GM12878 (cell line): Measurements from ENCODE around the gene CTBP1. TPM values are rescaled to one million over a fixed set of nuclear protein-coding genes. Genes with fewer than 3 reads are reported as not detected.

Source experiments
- ATAC-seq: fragments of 200-7000 bp; cut with Tn5 transposase; 3 replicates; pipeline ENCODE4 v1.9.1; 2020; ENCODE audit warnings: mild to moderate bottlenecking, moderate library complexity
- BruUV-seq: library from RNA; stranded (reverse); fragments of 400-500 nt; replicated peaks from 2 replicates; lab custom pipeline; 2021; lab: Mats Ljungman, UMichigan
- CTCF ChIA-PET: fragments of 300-600 bp; sonication (Branson Sonifier 250); formaldehyde crosslinking; extraction: SDS; loops from one replicate; lab custom pipeline; 2021; ENCODE audit warnings: inconsistent platforms; lab: Yijun Ruan, JAX
- POLR2A ChIA-PET: fragments of 350-600 bp; formaldehyde crosslinking; extraction: SDS; loops from one replicate; lab custom pipeline; 2021; ENCODE audit warnings: inconsistent platforms; lab: Charles Lee
- RAD21 ChIA-PET: fragments of 300-600 bp; sonication (Branson Sonifier 250); formaldehyde crosslinking; loops from one replicate; lab custom pipeline; 2023; ENCODE audit warnings: antibody characterized with exemption; ENCODE audit not compliant: unreplicated experiment; lab: Charles Lee
- SMC1A ChIA-PET: fragments of 300-600 bp; sonication (Branson Sonifier 250); formaldehyde crosslinking; loops from one replicate; lab custom pipeline; 2023; ENCODE audit not compliant: unreplicated experiment, uncharacterized antibody; lab: Charles Lee
- DNase-seq: peaks from one replicate; pipeline ENCODE4 v3.0.0-alpha.2; 2011; ENCODE audit warnings: low read depth, low spot score
- FAIRE-seq: peaks from 3 replicates; lab custom pipeline; 2011; peaks lifted over from hg19 to GRCh38; lab: Jason Lieb, UNC
- H2AFZ ChIP-seq: 2 replicates; pipeline ENCODE4 v1.6.0; 2011; ENCODE audit warnings: low read depth, low read length, control low read depth; ENCODE audit not compliant: control insufficient read depth
- H3K27ac ChIP-seq: 2 replicates; pipeline ENCODE4 v1.5.1; 2011; ENCODE audit warnings: control low read depth; ENCODE audit not compliant: control insufficient read depth, insufficient read depth
- H3K27me3 ChIP-seq, 2 experiments: replicated peaks in 1 of 2; 2 replicates each; pipeline versions ENCODE4 v1.6.0 to v1.6.1; 2011; ENCODE audit warnings: low read length in 1 of 2; ENCODE audit not compliant: control insufficient read depth in 2 of 2, insufficient read depth in 2 of 2
- H3K36me3 ChIP-seq, 2 experiments: 2 replicates each; pipeline ENCODE4 v1.5.1; 2011; ENCODE audit warnings: low read length in 1 of 2; ENCODE audit not compliant: control insufficient read depth in 2 of 2, insufficient read depth in 2 of 2
- H3K4me1 ChIP-seq: 2 replicates; pipeline ENCODE4 v1.6.1; 2011; ENCODE audit warnings: mild to moderate bottlenecking, low read length, moderate library complexity, mixed read lengths; ENCODE audit not compliant: control insufficient read depth, insufficient read depth
- H3K4me2 ChIP-seq: 2 replicates; pipeline ENCODE4 v1.6.0; 2011; ENCODE audit warnings: control low read depth; ENCODE audit not compliant: control insufficient read depth, insufficient read depth
- H3K4me3 ChIP-seq: fragments of 200-600 bp; sonication (generic); 2 replicates; pipeline ENCODE4 v1.5.1; 2016
- H3K79me2 ChIP-seq: 2 replicates; pipeline ENCODE4 v1.6.0; 2011; ENCODE audit warnings: low read length; ENCODE audit not compliant: control insufficient read depth, insufficient read depth
- H3K9ac ChIP-seq: 2 replicates; pipeline ENCODE4 v1.8.0; 2011; ENCODE audit warnings: low read length, control low read depth, mixed read lengths; ENCODE audit not compliant: control insufficient read depth, insufficient read depth
- H3K9me3 ChIP-seq: replicated peaks from 3 replicates; pipeline ENCODE4 v1.5.1; 2011; ENCODE audit warnings: mild to moderate bottlenecking, low read length; ENCODE audit not compliant: control insufficient read depth, insufficient read depth
- H4K20me1 ChIP-seq: 2 replicates; pipeline ENCODE4 v1.6.0; 2011; ENCODE audit not compliant: control insufficient read depth, insufficient read depth
- CEBPZ ChIP-seq: fragments of 150-350 bp; IDR thresholded peaks from 2 replicates; pipeline ENCODE4 v1.6.1; 2016; ENCODE audit warnings: low read depth, low read length
- PML ChIP-seq: IDR thresholded peaks from 2 replicates; pipeline ENCODE4 v1.6.1; 2012; ENCODE audit warnings: low read length, inconsistent platforms
- POLR2A ChIP-seq: IDR thresholded peaks from 2 replicates; pipeline ENCODE4 v1.6.1; 2011; ENCODE audit warnings: low read depth, mild to moderate bottlenecking, low read length
- POLR2AphosphoS2 ChIP-seq: IDR thresholded peaks from 2 replicates; pipeline ENCODE4 v1.6.1; 2011; ENCODE audit warnings: low read depth, mild to moderate bottlenecking, low read length, improper control_type of control experiment, moderate library complexity
- WGBS: methylation state at CpG from one replicate; pipeline ENCODE4 v1.1.6; 2016; ENCODE audit warnings: low lambda C conversion rate; ENCODE audit not compliant: insufficient replicate concordance, insufficient coverage; ENCODE audit errors: missing lambda C conversion rate; 5-methylcytosine and 5-hydroxymethylcytosine counted together
- in situ Hi-C: fragments of 300-500 bp; cut with MboI; formaldehyde crosslinking; loops from 9 replicates; pipeline ENCODE4 v1.14.3; 2018; ENCODE audit warnings: mixed read lengths
- intact Hi-C: fragments of 100-400 bp; cut with micrococcal nuclease; formaldehyde crosslinking; loops from one replicate; pipeline ENCODE4 v1.14.2; 2022; ENCODE audit not compliant: unreplicated experiment
- polyA plus RNA-seq, 11 experiments: library from polyadenylated mRNA; depleted of rRNA in 4 of 11; unstranded in 6 of 11; stranded (reverse) in 5 of 11; fragments of >200 nt; fragmentation: Nextera tagmentation in 4 of 11; fragmentation: Illumina TruSeq in 1 of 11; extraction: Ambion mirVana in 4 of 11; extraction: Trizol in 1 of 11; gene quantifications; 1 replicate in 1 of 11; 2 replicates in 10 of 11; pipeline versions ENCODE4 v1.2.1 to v1.2.3, GENCODE V29; 2011 to 2016; ENCODE audit warnings: inconsistent platforms in 2 of 11, missing spikeins in 2 of 11, low read depth in 1 of 11
- total RNA-seq, 4 experiments: library from RNA; depleted of rRNA in 3 of 4; stranded (reverse); fragments of >200 nt in 3 of 4; fragmentation: Illumina TruSeq in 1 of 4; extraction: Trizol in 1 of 4; gene quantifications; 2 replicates each; pipeline versions ENCODE4 v1.2.1 to v1.2.3, GENCODE V29; 2013 to 2021

The CTBP1 gene
- total and polyA plus RNA-seq, 10 of the 15 experiments (the other 5 are each of a cell fraction or from before 2014, with no cell fraction given) = 7.4 to 182 (median 63.1) TPM

GRCh38 chr4:1225272-1226143 is 23.4 kb downstream of the CTBP1 start:
- ChIA-PET SMC1A (no interaction called here), CTCF (no interaction called here), POLR2A (no interaction called here), RAD21 (no interaction called here)
- Histone ChIP-seq H3K79me2 (no peaks in the 10 kb centered on the region), H2AFZ (no peak overlapping the region), H3K4me3 (no peak overlapping the region), H3K9ac (no peak overlapping the region), H3K4me2 (no peak overlapping the region), H3K4me1 (peaks cover 2% of the 10 kb centered on the region; the same call in 1 of the 2 replicates), H4K20me1 (no peaks in the 10 kb centered on the region), H3K27ac (no peak overlapping the region), H3K9me3 (no peaks in the 10 kb centered on the region; the same call in 2 of the 3 replicates), H3K27me3 (no peaks in the 10 kb centered on the region), H3K36me3 (peaks cover 14 to 53% of the 10 kb centered on the region in 2 experiments)
- WGBS = 98% methylated on average over 57 of the region's 67 CpGs
- TF ChIP-seq PML = no peak
- in situ Hi-C loops (no loop called here), intact Hi-C loops (no loop called here)
- FAIRE-seq (no peak), ATAC-seq (no peak), DNase-seq (no peak)
- no TSS peak for BruUV-seq

GRCh38 chr4:1223841-1224809 is 24.8 kb downstream of the CTBP1 start:
- WGBS = 97% methylated on average over 40 of the region's 40 CpGs
- ChIA-PET RAD21 (no interaction called here), POLR2A (no interaction called here), CTCF (no interaction called here), SMC1A (no interaction called here)
- no peak for ATAC-seq
- H3K27ac ChIP-seq = no peak overlapping the region
- H3K27me3 ChIP-seq = no peaks in the 10 kb centered on the region
- H3K79me2 ChIP-seq = no peaks in the 10 kb centered on the region
- FAIRE-seq = peak; percentile 13
- H3K9ac ChIP-seq = no peak overlapping the region
- peaks cover 11% of the 10 kb centered on the region for H3K4me1 ChIP-seq
- TSS peak; percentile 51 for BruUV-seq
- no peaks in the 10 kb centered on the region for H4K20me1 ChIP-seq
- no peak overlapping the region for H2AFZ ChIP-seq
- in situ Hi-C loops = no loop called here
- intact Hi-C loops = no loop called here
- no peaks in the 10 kb centered on the region; the same call in 2 of the 3 replicates for H3K9me3 ChIP-seq
- no peak overlapping the region for H3K4me3 ChIP-seq
- H3K4me2 ChIP-seq = no peak overlapping the region
- no peak for DNase-seq
- TF ChIP-seq CEBPZ (no peak), POLR2A (peak; percentile 67; the same call in 1 of the 2 replicates), POLR2AphosphoS2 (0 out of 2 replicates have a peak, but pooled peaks have one; percentile 27)
- TF ChIP-seq, all 136 proteins: peak for 2
- H3K36me3 ChIP-seq = peaks cover 14 to 44% of the 10 kb centered on the region in 2 experiments
